Effector memory CD8-positive, alpha-beta T cell (primary cell): ENCODE data around the gene SPPL3.
"Not testable (repeated sequence)": the region's sequence is repeated elsewhere in the genome, so short reads cannot be mapped to it uniquely, and the experiment has no call there.

Experiments used
- ATAC-seq: fragments of 150-1000 bp; cut with Tn5 transposase; replicated peaks from 2 replicates; pipeline ENCODE4 v1.10.0; 2021; ENCODE audit warnings: mild to moderate bottlenecking, moderate library complexity
- DNase-seq, 3 experiments: peaks; one replicate each; pipeline ENCODE4 v3.0.0; 2021
- H3K27ac Mint-ChIP-seq, 2 donors: one replicate each; pipeline ENCODE4 v1.8.0; 2022; ENCODE audit warnings: mild to moderate bottlenecking in 2 of 2, mixed read lengths in 2 of 2, moderate library complexity in 2 of 2
- H3K27me3 Mint-ChIP-seq, 2 donors: one replicate each; pipeline ENCODE4 v1.8.0; 2022; ENCODE audit warnings: mixed read lengths in 2 of 2
- H3K36me3 Mint-ChIP-seq: one replicate; pipeline ENCODE4 v1.8.0; 2022; ENCODE audit warnings: mild to moderate bottlenecking, moderate library complexity, mixed read lengths; ENCODE audit not compliant: insufficient read depth
- H3K4me1 Mint-ChIP-seq, 2 donors: one replicate each; pipeline ENCODE4 v1.8.0; 2022; ENCODE audit warnings: low read depth in 2 of 2, mixed read lengths in 2 of 2
- H3K4me3 Mint-ChIP-seq, 2 donors: one replicate each; pipeline ENCODE4 v1.8.0; 2022; ENCODE audit warnings: mild to moderate bottlenecking in 2 of 2, mixed read lengths in 2 of 2, moderate library complexity in 2 of 2
- H3K9me3 Mint-ChIP-seq, 2 donors: one replicate each; pipeline ENCODE4 v1.8.0; 2022; ENCODE audit warnings: mixed read lengths in 2 of 2

Gene SPPL3

DNA sequence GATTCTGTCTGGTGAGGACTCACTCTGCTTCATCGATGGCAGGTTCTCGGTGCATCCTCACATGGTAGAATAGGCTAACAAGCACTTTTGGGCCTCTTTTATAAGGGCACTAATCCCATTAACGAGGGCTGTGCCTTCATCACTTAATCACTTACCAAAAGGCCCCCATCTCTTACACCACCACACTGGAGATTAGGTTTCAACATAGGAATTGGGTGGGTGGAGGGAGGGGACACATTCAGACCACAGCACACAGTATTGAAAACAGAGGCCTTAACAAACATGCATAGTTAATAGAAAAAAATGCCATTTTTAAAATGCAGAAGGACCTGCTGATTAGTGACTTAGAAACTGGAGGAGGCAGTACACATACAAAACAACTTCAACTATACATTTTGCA lies 61.6 kb downstream of the SPPL3 start:
- Mint-ChIP-seq H3K4me1 (peaks cover 28 to 56% of the 10 kb centered on the region in 2 donors), H3K27me3 (no peaks in the 10 kb centered on the region), H3K36me3 (no peaks in the 10 kb centered on the region), H3K27ac (peak overlapping the region in 1 of 2 donors; percentile 70), H3K4me3 (no peak overlapping the region), H3K9me3 (no peaks in the 10 kb centered on the region)
- ATAC-seq (no peak), DNase-seq (no peak)

GRCh38 chr12:120841525-120841924 lies 62.6 kb downstream of the SPPL3 start:
- DNase-seq, result no peak
- ATAC-seq, result no peak
- Mint-ChIP-seq H3K27me3 (no peaks in the 10 kb centered on the region), H3K4me3 (no peak overlapping the region), H3K4me1 (peaks cover 23 to 48% of the 10 kb centered on the region in 2 donors), H3K9me3 (no peaks in the 10 kb centered on the region), H3K36me3 (no peaks in the 10 kb centered on the region), H3K27ac (no peak overlapping the region)

- no peak for DNase-seq
- Mint-ChIP-seq H3K36me3 (no peaks in the 10 kb centered on the region), H3K4me1 (peaks cover 38 to 54% of the 10 kb centered on the region in 2 donors), H3K27ac (no peak overlapping the region), H3K9me3 (no peaks in the 10 kb centered on the region), H3K27me3 (no peaks in the 10 kb centered on the region), H3K4me3 (no peak overlapping the region)
- no peak for ATAC-seq
Observed at GRCh38 chr12:120839503-120839902, 64.7 kb downstream of the SPPL3 start.

DNA sequence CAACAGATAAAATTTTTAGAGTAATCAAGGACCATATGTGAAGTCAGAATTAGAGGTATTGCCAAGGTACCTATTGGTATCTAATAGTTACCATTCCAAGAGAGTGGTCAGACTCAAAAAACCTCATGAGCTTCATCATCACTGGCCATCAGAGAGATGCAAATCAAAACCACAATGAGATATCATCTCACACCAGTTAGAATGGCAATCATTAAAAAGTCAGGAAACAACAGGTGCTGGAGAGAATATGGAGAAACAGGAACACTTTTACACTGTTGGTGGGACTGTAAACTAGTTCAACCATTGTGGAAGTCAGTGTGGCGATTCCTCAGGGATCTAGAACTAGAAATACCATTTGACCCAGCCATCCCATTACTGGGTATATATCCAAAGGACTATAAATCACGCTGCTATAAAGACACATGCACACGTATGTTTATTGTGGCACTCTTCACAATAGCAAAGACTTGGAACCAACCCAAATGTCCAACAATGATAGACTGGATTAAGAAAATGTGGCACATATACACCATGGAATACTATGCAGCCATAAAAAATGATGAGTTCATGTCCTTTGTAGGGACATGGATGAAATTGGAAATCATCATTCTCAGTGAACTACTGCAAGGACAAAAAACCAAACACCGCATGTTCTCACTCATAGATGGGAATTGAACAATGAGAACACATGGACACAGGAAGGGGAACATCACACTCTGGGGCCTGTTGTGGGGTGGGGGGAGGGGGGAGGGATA lies 65.4 kb downstream of the SPPL3 start:
- H3K4me1 Mint-ChIP-seq, result peaks cover 33 to 49% of the 10 kb centered on the region in 2 donors
- H3K27ac Mint-ChIP-seq, H3K4me3 Mint-ChIP-seq, ATAC-seq, DNase-seq, H3K27me3 Mint-ChIP-seq, H3K36me3 Mint-ChIP-seq, H3K9me3 Mint-ChIP-seq: not testable (repeated sequence)

DNA sequence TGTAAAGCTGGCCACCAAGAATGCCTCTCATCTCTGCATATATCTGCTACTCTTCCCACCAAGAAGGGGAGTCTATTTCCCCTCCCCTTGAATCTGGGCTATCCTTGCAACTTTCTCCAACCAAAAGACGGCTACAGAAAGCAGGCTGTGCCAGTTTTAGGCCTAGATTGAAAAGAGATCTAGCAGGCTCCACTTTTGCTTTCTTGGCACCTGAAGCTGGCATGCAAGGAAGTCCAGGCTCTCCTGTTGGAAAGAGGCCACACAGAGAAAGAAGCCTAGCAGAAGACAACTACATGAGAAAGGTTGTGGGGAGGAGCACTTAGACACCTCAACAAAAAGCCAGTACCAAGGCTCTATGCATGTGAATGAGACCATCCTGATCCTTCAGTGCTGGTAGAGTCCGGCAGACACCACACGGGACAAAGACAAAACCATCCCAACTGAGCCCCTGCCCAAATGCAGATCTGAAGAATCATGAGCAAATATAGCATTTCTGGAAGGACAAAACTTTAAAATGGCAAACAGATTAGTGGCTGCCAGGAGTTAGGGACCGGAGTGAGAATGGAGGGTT lies 68.0 kb downstream of the SPPL3 start:
- Mint-ChIP-seq H3K4me1 (peaks cover 33 to 41% of the 10 kb centered on the region in 2 donors), H3K36me3 (peaks cover 3% of the 10 kb centered on the region), H3K9me3 (no peaks in the 10 kb centered on the region), H3K27me3 (no peaks in the 10 kb centered on the region), H3K27ac (no peak overlapping the region), H3K4me3 (no peak overlapping the region)
- ATAC-seq (no peak), DNase-seq (no peak)

DNA sequence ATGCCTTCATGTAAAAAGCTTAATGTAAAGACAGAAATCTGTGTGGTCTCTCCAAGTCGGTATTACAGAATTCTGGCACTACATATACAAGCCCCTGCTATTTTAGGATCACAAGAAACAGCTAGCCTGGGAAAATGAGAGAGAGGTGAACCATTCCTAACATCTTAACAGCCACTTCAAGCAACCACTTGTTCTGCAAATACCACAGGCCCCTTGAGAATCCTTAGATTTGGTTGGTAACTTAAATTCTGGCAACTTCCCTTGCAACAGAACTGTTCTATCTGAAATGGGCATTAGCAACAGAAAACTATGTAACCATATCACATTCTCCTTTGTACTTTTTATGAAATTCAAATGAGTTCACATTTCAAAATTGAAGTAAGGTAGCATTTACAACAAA lies 68.5 kb downstream of the SPPL3 start:
- Mint-ChIP-seq H3K4me1 (peaks cover 38 to 47% of the 10 kb centered on the region in 2 donors), H3K36me3 (peaks cover 3% of the 10 kb centered on the region), H3K27me3 (no peaks in the 10 kb centered on the region), H3K4me3 (no peak overlapping the region), H3K27ac (peak overlapping the region; percentile 6 to 19), H3K9me3 (no peaks in the 10 kb centered on the region)
- ATAC-seq (no peak), DNase-seq (no peak)

DNA sequence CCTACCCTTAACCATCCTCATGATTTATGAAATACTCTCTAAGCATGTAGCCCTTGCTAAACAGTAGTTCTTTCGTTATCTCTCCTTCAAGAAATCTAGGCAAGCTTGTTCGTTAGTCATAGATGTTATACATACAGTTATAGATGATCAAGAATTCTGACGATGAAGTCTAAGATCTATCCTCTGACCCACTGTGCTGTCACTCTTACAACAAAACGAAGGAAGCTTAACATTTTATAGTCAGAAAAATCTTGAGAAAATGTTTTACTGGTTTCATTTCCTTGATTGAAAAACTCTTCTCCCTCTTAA lies 68.9 kb downstream of the SPPL3 start:
- no peaks in the 10 kb centered on the region for H3K9me3 Mint-ChIP-seq
- H3K27ac Mint-ChIP-seq, result peak overlapping the region; percentile 6 to 19
- DNase-seq (no peak), ATAC-seq (no peak)
- H3K4me3 Mint-ChIP-seq, result no peak overlapping the region
- H3K4me1 Mint-ChIP-seq, result peaks cover 37 to 45% of the 10 kb centered on the region in 2 donors
- H3K27me3 Mint-ChIP-seq, result no peaks in the 10 kb centered on the region
- H3K36me3 Mint-ChIP-seq, result peaks cover 3% of the 10 kb centered on the region

GRCh38 chr12:120834489-120835303 lies 69.5 kb downstream of the SPPL3 start:
- peak overlapping the region; percentile 6 to 19 for H3K27ac Mint-ChIP-seq
- H3K36me3 Mint-ChIP-seq, result peaks cover 3% of the 10 kb centered on the region
- peaks cover 38 to 46% of the 10 kb centered on the region in 2 donors for H3K4me1 Mint-ChIP-seq
- no peak overlapping the region for H3K4me3 Mint-ChIP-seq
- no peaks in the 10 kb centered on the region for H3K27me3 Mint-ChIP-seq
- no peak for DNase-seq
- ATAC-seq, result no peak
- H3K9me3 Mint-ChIP-seq, result no peaks in the 10 kb centered on the region

GRCh38 chr12:120833849-120834248 lies 70.3 kb downstream of the SPPL3 start:
- no peak overlapping the region for H3K4me3 Mint-ChIP-seq
- no peaks in the 10 kb centered on the region for H3K9me3 Mint-ChIP-seq
- DNase-seq, result no peak
- no peaks in the 10 kb centered on the region for H3K27me3 Mint-ChIP-seq
- peaks cover 3% of the 10 kb centered on the region for H3K36me3 Mint-ChIP-seq
- ATAC-seq, result no peak
- no peak overlapping the region for H3K27ac Mint-ChIP-seq
- peaks cover 38 to 46% of the 10 kb centered on the region in 2 donors for H3K4me1 Mint-ChIP-seq

- H3K27me3 Mint-ChIP-seq, result no peaks in the 10 kb centered on the region
- H3K4me3 Mint-ChIP-seq, result no peak overlapping the region
- peaks cover 35 to 43% of the 10 kb centered on the region in 2 donors for H3K4me1 Mint-ChIP-seq
- no peak overlapping the region for H3K27ac Mint-ChIP-seq
- H3K9me3 Mint-ChIP-seq, result no peaks in the 10 kb centered on the region
- H3K36me3 Mint-ChIP-seq, result peaks cover 3% of the 10 kb centered on the region
- DNase-seq (no peak), ATAC-seq (no peak)
Observed at GRCh38 chr12:120832737-120833136, 71.4 kb downstream of the SPPL3 start.

GRCh38 chr12:120831648-120832267 lies 72.4 kb downstream of the SPPL3 start:
- H3K9me3 Mint-ChIP-seq, result no peaks in the 10 kb centered on the region
- no peak overlapping the region for H3K4me3 Mint-ChIP-seq
- ATAC-seq (no peak), DNase-seq (no peak)
- peaks cover 3% of the 10 kb centered on the region for H3K36me3 Mint-ChIP-seq
- peak overlapping the region; percentile 3 to 62 for H3K27ac Mint-ChIP-seq
- no peaks in the 10 kb centered on the region for H3K27me3 Mint-ChIP-seq
- H3K4me1 Mint-ChIP-seq, result peaks cover 37 to 45% of the 10 kb centered on the region in 2 donors

- Mint-ChIP-seq H3K4me1 (peaks cover 32 to 43% of the 10 kb centered on the region in 2 donors), H3K36me3 (peaks cover 3% of the 10 kb centered on the region), H3K4me3 (no peak overlapping the region), H3K9me3 (no peaks in the 10 kb centered on the region), H3K27me3 (no peaks in the 10 kb centered on the region), H3K27ac (peak overlapping the region; percentile 3 to 62)
- DNase-seq (no peak), ATAC-seq (no peak)
Observed at GRCh38 chr12:120830966-120831365, 73.2 kb downstream of the SPPL3 start.

GRCh38 chr12:120830052-120830940 lies 73.9 kb downstream of the SPPL3 start:
- no peaks in the 10 kb centered on the region for H3K27me3 Mint-ChIP-seq
- no peak overlapping the region for H3K4me3 Mint-ChIP-seq
- peaks cover 29 to 44% of the 10 kb centered on the region in 2 donors for H3K4me1 Mint-ChIP-seq
- ATAC-seq (no peak), DNase-seq (no peak)
- H3K9me3 Mint-ChIP-seq, result no peaks in the 10 kb centered on the region
- peaks cover 3% of the 10 kb centered on the region for H3K36me3 Mint-ChIP-seq
- peak overlapping the region; percentile 3 to 62 for H3K27ac Mint-ChIP-seq
